ENCODE measurements around the gene SERPINA1.
"Not testable (repeated sequence)": the region's sequence is repeated elsewhere in the genome, so short reads cannot be mapped to it uniquely, and the experiment has no call there.

Gene SERPINA1

GRCh38 chr14:94388384-94389103 lies at the start of gene SERPINA1:
Gene SERPINA1, minus strand, starts transcription at chr14:94388602. Its CDS starts 5,365 bp downstream, at chr14:94383237.
- DNase-seq: no peak

- DNase-seq: no peak
Observed at GRCh38 chr14:94428610-94429009, 40.2 kb upstream of the SERPINA1 start.

- DNase-seq: no peak
Observed at GRCh38 chr14:94427016-94427613, 38.7 kb upstream of the SERPINA1 start.

- DNase-seq: no peak
Observed at GRCh38 chr14:94426526-94426925, 38.1 kb upstream of the SERPINA1 start.

GRCh38 chr14:94424371-94424770 lies 36.0 kb upstream of the SERPINA1 start:
- DNase-seq: no peak

- DNase-seq: no peak
Observed at GRCh38 chr14:94423453-94424056, 35.2 kb upstream of the SERPINA1 start.

GRCh38 chr14:94421316-94421715 lies 32.9 kb upstream of the SERPINA1 start:
- DNase-seq: peak; percentile 45

GRCh38 chr14:94417497-94418205 lies 29.2 kb upstream of the SERPINA1 start:
- not testable (repeated sequence) for DNase-seq

GRCh38 chr14:94412671-94413638 lies 24.6 kb upstream of the SERPINA1 start:
- no peak for DNase-seq

- DNase-seq: peak; percentile 67
Observed at GRCh38 chr14:94411638-94412037, 23.2 kb upstream of the SERPINA1 start.

- not testable (repeated sequence) for DNase-seq
Observed at GRCh38 chr14:94409430-94409829, 21.0 kb upstream of the SERPINA1 start.

GRCh38 chr14:94408546-94409095 lies 20.2 kb upstream of the SERPINA1 start:
- no peak for DNase-seq

- DNase-seq: no peak
Observed at GRCh38 chr14:94407906-94408305, 19.5 kb upstream of the SERPINA1 start.

GRCh38 chr14:94406910-94407309 lies 18.5 kb upstream of the SERPINA1 start:
- no peak for DNase-seq

- DNase-seq: no peak
Observed at GRCh38 chr14:94405486-94405885, 17.1 kb upstream of the SERPINA1 start.

GRCh38 chr14:94404561-94404960 lies 16.2 kb upstream of the SERPINA1 start:
- DNase-seq: no peak

GRCh38 chr14:94403312-94403932 lies 15.0 kb upstream of the SERPINA1 start:
- DNase-seq: no peak

GRCh38 chr14:94401083-94401482 lies 12.7 kb upstream of the SERPINA1 start:
- DNase-seq: no peak

GRCh38 chr14:94400422-94400841 lies 12.0 kb upstream of the SERPINA1 start:
- DNase-seq: no peak

- no peak for DNase-seq
Observed at GRCh38 chr14:94398536-94398935, 10.1 kb upstream of the SERPINA1 start.

- DNase-seq: no peak
Observed at GRCh38 chr14:94398182-94398479, 9.7 kb upstream of the SERPINA1 start.
